GM23248 (cell line): ENCODE measurements around the gene RABGAP1L.

Source experiments
- EZH2 ChIP-seq: fragments of 200-600 bp; sonication (generic); IDR thresholded peaks from 2 replicates; pipeline ENCODE4 v1.6.1; 2018; ENCODE audit warnings: antibody characterized with exemption, mild to moderate bottlenecking; ENCODE audit not compliant: insufficient read depth, poor library complexity, severe bottlenecking
- EZH2phosphoT487 ChIP-seq: fragments of 200-600 bp; sonication (generic); IDR thresholded peaks from 2 replicates; pipeline ENCODE4 v1.6.1; 2018; ENCODE audit warnings: antibody characterized with exemption, moderate library complexity, mild to moderate bottlenecking, low read depth; ENCODE audit not compliant: insufficient read depth

DNA sequence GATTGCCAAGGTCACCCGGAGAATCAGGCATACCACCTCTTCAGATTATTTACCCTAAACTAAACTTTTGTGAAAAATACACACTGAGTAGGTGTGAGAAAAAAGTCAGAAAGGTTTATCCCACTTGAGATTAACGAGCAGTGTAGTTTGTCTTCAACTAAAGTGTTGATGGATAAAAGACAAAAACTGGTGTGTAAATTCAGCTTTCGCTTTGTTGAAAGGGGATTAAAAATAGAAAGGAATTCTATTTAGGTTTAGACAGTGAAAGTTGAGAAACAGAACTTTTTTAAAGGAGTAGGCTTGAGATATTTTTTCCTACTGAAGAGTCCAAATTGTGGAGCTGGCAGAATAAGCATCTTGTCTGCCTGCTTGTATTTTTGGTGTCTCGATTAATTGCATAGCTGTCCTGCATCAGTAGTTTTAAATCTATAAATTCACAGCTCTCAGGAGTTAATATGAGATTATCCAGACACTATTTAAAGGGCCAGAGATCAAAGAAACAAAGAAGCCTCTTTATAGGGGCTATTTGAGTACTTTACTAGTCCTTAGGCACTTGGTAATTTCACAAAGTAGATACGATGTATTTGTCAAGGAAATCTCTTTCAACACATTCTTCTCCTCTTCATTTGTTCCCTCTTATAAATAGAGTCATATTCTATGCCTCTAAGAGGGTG, 46.7 kb upstream of the RABGAP1L start:
- TF ChIP-seq EZH2phosphoT487, result no peak
- no peak for TF ChIP-seq EZH2
